Cerebellar nuclear complex (tissue), 1 donor: Measurements from ENCODE around the gene HARS2.
"Not testable (repeated sequence)": the region's sequence is repeated elsewhere in the genome, so short reads cannot be mapped to it uniquely, and the experiment has no call there.

Experiments used
- DNase-seq, 2 experiments: peaks; one replicate each; lab custom pipeline; 2025; lab: John Stamatoyannopoulos, UW

HARS2 gene

GRCh38 chr5:140690941-140691924, at the start of gene HARS2, which contains the start of gene HARS1:
TSS of gene HARS2 (plus strand) at chr5:140691455. CDS start at chr5:140691649, 194 bp downstream.
TSS of gene HARS1 (minus strand) at chr5:140691370. CDS start at chr5:140691304, 66 bp downstream.
- peak; percentile 53 to 79 for DNase-seq

- no peak for DNase-seq
These were observed 49.5 kb upstream of the HARS2 start for GRCh38 chr5:140641716-140642115.

GRCh38 chr5:140642718-140643117, 48.5 kb upstream of the HARS2 start:
- DNase-seq: no peak

GRCh38 chr5:140647042-140647419, 44.2 kb upstream of the HARS2 start:
- no peak for DNase-seq

- DNase-seq: no peak
These were observed 32.4 kb upstream of the HARS2 start for GRCh38 chr5:140658870-140659269.

- not testable (repeated sequence) for DNase-seq
These were observed 30.9 kb upstream of the HARS2 start for GRCh38 chr5:140660371-140660770.

GRCh38 chr5:140664030-140664358, 27.3 kb upstream of the HARS2 start:
- DNase-seq: no peak

- DNase-seq: peak; percentile 25 to 75
These were observed 26.7 kb upstream of the HARS2 start, which contains the start of gene WDR55 for GRCh38 chr5:140664359-140665119. TSS of gene WDR55 (plus strand) at chr5:140664904. CDS start at chr5:140664913, 9 bp downstream.

GRCh38 chr5:140671035-140671434, 20.2 kb upstream of the HARS2 start:
- not testable (repeated sequence) for DNase-seq

- no peak for DNase-seq
These were observed 19.7 kb upstream of the HARS2 start for GRCh38 chr5:140671472-140672125.

- DNase-seq: no peak
These were observed 18.6 kb upstream of the HARS2 start for GRCh38 chr5:140672455-140673186.

GRCh38 chr5:140673187-140673976, 17.9 kb upstream of the HARS2 start, which contains the start of gene DND1:
TSS of gene DND1 (minus strand) at chr5:140673576. CDS start at chr5:140673542, 34 bp downstream.
- DNase-seq: no peak

GRCh38 chr5:140674211-140674610, 17.0 kb upstream of the HARS2 start:
- DNase-seq: no peak

GRCh38 chr5:140674629-140675028, 16.6 kb upstream of the HARS2 start:
- no peak for DNase-seq

GRCh38 chr5:140677947-140678346, 13.3 kb upstream of the HARS2 start:
- no peak for DNase-seq

- DNase-seq: no peak
These were observed 12.3 kb upstream of the HARS2 start for GRCh38 chr5:140678993-140679392.

- DNase-seq: no peak
These were observed 801 bp upstream of the HARS2 start for GRCh38 chr5:140690376-140690932.

- no peak for DNase-seq
These were observed 3.0 kb downstream of the HARS2 start for GRCh38 chr5:140694276-140694675.

GRCh38 chr5:140696891-140697492, 5.7 kb downstream of the HARS2 start:
- no peak for DNase-seq
